ENCODE data around the gene FAM13C.

The FAM13C gene

GRCh38 chr10:59281861-59282260, 80.5 kb downstream of the FAM13C start:
- no peaks in the 10 kb centered on the region for H3K9me3 ChIP-seq (replicated peaks; ENCODE audit: insufficient read depth, low read length)
- no peaks in the 10 kb centered on the region for H3K27me3 ChIP-seq (replicated peaks; ENCODE audit: insufficient read depth, low read length)
- H4K20me1 ChIP-seq (ENCODE audit: insufficient read depth, low read length), result no peaks in the 10 kb centered on the region
- H3K9ac ChIP-seq (ENCODE audit: low read length), result no peak overlapping the region
- H3K9me2 ChIP-seq (replicated peaks; ENCODE audit: insufficient read depth, low read length), result no peaks in the 10 kb centered on the region
- H3K4me3 ChIP-seq (ENCODE audit: low read length), result no peak overlapping the region
- DNase-seq, result no peak
- no peaks in the 10 kb centered on the region for H3K79me2 ChIP-seq (ENCODE audit: low read length)
- no peak for TF ChIP-seq EZH2 (optimal IDR thresholded peaks at IDR 0.05; ENCODE audit: low read depth, low read length)
- TF ChIP-seq, protein P1, sequence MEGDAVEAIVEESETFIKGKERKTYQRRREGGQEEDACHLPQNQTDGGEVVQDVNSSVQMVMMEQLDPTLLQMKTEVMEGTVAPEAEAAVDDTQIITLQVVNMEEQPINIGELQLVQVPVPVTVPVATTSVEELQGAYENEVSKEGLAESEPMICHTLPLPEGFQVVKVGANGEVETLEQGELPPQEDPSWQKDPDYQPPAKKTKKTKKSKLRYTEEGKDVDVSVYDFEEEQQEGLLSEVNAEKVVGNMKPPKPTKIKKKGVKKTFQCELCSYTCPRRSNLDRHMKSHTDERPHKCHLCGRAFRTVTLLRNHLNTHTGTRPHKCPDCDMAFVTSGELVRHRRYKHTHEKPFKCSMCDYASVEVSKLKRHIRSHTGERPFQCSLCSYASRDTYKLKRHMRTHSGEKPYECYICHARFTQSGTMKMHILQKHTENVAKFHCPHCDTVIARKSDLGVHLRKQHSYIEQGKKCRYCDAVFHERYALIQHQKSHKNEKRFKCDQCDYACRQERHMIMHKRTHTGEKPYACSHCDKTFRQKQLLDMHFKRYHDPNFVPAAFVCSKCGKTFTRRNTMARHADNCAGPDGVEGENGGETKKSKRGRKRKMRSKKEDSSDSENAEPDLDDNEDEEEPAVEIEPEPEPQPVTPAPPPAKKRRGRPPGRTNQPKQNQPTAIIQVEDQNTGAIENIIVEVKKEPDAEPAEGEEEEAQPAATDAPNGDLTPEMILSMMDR (IDR thresholded peaks at IDR 0.05; ENCODE audit: low read length), result no peak
- TF ChIP-seq EZH2phosphoT487 (IDR thresholded peaks at IDR 0.05; ENCODE audit: low read length), result no peak
- no peak overlapping the region for H3K4me2 ChIP-seq (ENCODE audit: low read depth, low read length)
- H3K4me1 ChIP-seq (ENCODE audit: low read length), result no peaks in the 10 kb centered on the region
- H2AFZ ChIP-seq (ENCODE audit: low read length), result no peak overlapping the region
- no peaks in the 10 kb centered on the region for H3K36me3 ChIP-seq (replicated peaks; ENCODE audit: insufficient read depth, low read length)
- no peaks in the 10 kb centered on the region for H3F3A ChIP-seq (ENCODE audit: insufficient read depth, low read length)
- no peak overlapping the region for H3K27ac ChIP-seq (ENCODE audit: low read length)

DNA sequence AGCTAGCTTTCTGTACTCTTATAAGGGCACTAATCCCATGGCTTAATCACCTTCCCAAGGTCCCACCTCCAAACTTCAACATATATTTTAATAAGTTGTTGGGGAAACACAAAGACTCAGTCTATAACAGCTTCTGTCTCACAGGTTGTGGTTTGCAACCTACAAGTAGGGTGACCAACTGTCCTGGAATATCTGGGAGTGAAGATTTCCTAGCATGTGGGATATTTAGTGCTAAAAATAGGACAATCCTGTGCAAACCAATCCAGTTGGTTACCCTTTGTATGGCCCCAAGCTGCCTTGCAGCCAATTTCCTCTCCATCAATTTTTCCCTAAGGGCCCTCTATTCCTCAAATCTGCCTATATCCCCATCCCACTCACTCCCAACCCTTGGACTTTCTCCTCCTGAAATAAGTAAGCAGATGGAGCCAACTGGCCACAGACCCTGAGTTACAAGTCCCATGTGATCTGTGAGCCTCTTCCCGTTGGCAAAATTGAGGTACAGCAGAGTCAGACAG, 82.3 kb downstream of the FAM13C start:
- Histone ChIP-seq H3K4me3 (ENCODE audit: low read length) (no peak overlapping the region), H3K27ac (ENCODE audit: low read length) (no peak overlapping the region), H3K27me3 (replicated peaks; ENCODE audit: insufficient read depth, low read length) (no peaks in the 10 kb centered on the region), H4K20me1 (ENCODE audit: insufficient read depth, low read length) (no peaks in the 10 kb centered on the region), H3K9me2 (replicated peaks; ENCODE audit: insufficient read depth, low read length) (no peaks in the 10 kb centered on the region), H3K4me1 (ENCODE audit: low read length) (no peaks in the 10 kb centered on the region), H3K36me3 (replicated peaks; ENCODE audit: insufficient read depth, low read length) (no peaks in the 10 kb centered on the region), H3K9ac (ENCODE audit: low read length) (no peak overlapping the region), H2AFZ (ENCODE audit: low read length) (no peak overlapping the region), H3K4me2 (ENCODE audit: low read depth, low read length) (no peak overlapping the region), H3F3A (ENCODE audit: insufficient read depth, low read length) (no peaks in the 10 kb centered on the region), H3K9me3 (replicated peaks; ENCODE audit: insufficient read depth, low read length) (no peaks in the 10 kb centered on the region), H3K79me2 (ENCODE audit: low read length) (no peaks in the 10 kb centered on the region)
- TF ChIP-seq, protein P1 (IDR thresholded peaks at IDR 0.05; ENCODE audit: low read length), result no peak
- TF ChIP-seq EZH2 (optimal IDR thresholded peaks at IDR 0.05; ENCODE audit: low read depth, low read length) (no peak), EZH2phosphoT487 (IDR thresholded peaks at IDR 0.05; ENCODE audit: low read length) (no peak)
- no peak for DNase-seq

GRCh38 chr10:59279476-59279875, 82.9 kb downstream of the FAM13C start:
- TF ChIP-seq, protein P1 (IDR thresholded peaks at IDR 0.05; ENCODE audit: low read length), result no peak
- no peak for TF ChIP-seq EZH2 (optimal IDR thresholded peaks at IDR 0.05; ENCODE audit: low read depth, low read length)
- no peak for TF ChIP-seq EZH2phosphoT487 (IDR thresholded peaks at IDR 0.05; ENCODE audit: low read length)
- Histone ChIP-seq H3K36me3 (replicated peaks; ENCODE audit: insufficient read depth, low read length) (no peaks in the 10 kb centered on the region), H3K79me2 (ENCODE audit: low read length) (no peaks in the 10 kb centered on the region), H3F3A (ENCODE audit: insufficient read depth, low read length) (no peaks in the 10 kb centered on the region), H3K9me2 (replicated peaks; ENCODE audit: insufficient read depth, low read length) (no peaks in the 10 kb centered on the region), H3K4me1 (ENCODE audit: low read length) (no peaks in the 10 kb centered on the region), H3K27ac (ENCODE audit: low read length) (no peak overlapping the region), H4K20me1 (ENCODE audit: insufficient read depth, low read length) (no peaks in the 10 kb centered on the region), H3K27me3 (replicated peaks; ENCODE audit: insufficient read depth, low read length) (no peaks in the 10 kb centered on the region), H3K4me2 (ENCODE audit: low read depth, low read length) (no peak overlapping the region), H3K9me3 (replicated peaks; ENCODE audit: insufficient read depth, low read length) (no peaks in the 10 kb centered on the region), H3K9ac (ENCODE audit: low read length) (no peak overlapping the region), H3K4me3 (ENCODE audit: low read length) (no peak overlapping the region), H2AFZ (ENCODE audit: low read length) (no peak overlapping the region)
- no peak for DNase-seq

All from MM.1S (cell line).